Calu3 (cell line): ENCODE results near the gene ESYT3. TPM values are rescaled to one million over a fixed set of nuclear protein-coding genes. Genes with fewer than 3 reads are reported as not detected.

Experiments
- BruUV-seq: library from RNA; stranded (reverse); fragments of 400-500 nt; replicated peaks from 2 replicates; lab custom pipeline; 2021; lab: Mats Ljungman, UMichigan
- CTCF ChIA-PET: fragments of 300-600 bp; sonication (Branson Sonifier 250); formaldehyde crosslinking; loops from one replicate; lab custom pipeline; 2022; ENCODE audit warnings: antibody characterized with exemption; lab: Charles Lee
- DNase-seq: peaks from one replicate; pipeline ENCODE4 v3.0.0; 2022
- H3K27ac Mint-ChIP-seq: one replicate; pipeline ENCODE4 v1.8.0; 2022; ENCODE audit warnings: mixed read lengths; ENCODE audit not compliant: unreplicated experiment
- H3K27me3 Mint-ChIP-seq: one replicate; pipeline ENCODE4 v1.8.0; 2022; ENCODE audit warnings: mixed read lengths; ENCODE audit not compliant: unreplicated experiment
- H3K36me3 Mint-ChIP-seq: one replicate; pipeline ENCODE4 v1.8.0; 2022; ENCODE audit warnings: mild to moderate bottlenecking, moderate library complexity, mixed read lengths; ENCODE audit not compliant: insufficient read depth, unreplicated experiment
- H3K4me1 Mint-ChIP-seq: one replicate; pipeline ENCODE4 v1.8.0; 2022; ENCODE audit warnings: mild to moderate bottlenecking, low read depth, mixed read lengths; ENCODE audit not compliant: unreplicated experiment
- H3K4me3 Mint-ChIP-seq: one replicate; pipeline ENCODE4 v1.8.0; 2022; ENCODE audit warnings: mild to moderate bottlenecking, low read depth, moderate library complexity, mixed read lengths; ENCODE audit not compliant: unreplicated experiment
- H3K9me3 Mint-ChIP-seq: one replicate; pipeline ENCODE4 v1.8.0; 2022; ENCODE audit warnings: low read depth, mixed read lengths; ENCODE audit not compliant: unreplicated experiment
- intact Hi-C: fragments of 100-400 bp; cut with micrococcal nuclease; formaldehyde crosslinking; loops from one replicate; pipeline ENCODE4 v1.10.0; 2022; ENCODE audit not compliant: unreplicated experiment
- total RNA-seq: library from RNA; stranded (reverse); gene quantifications from 2 replicates; pipeline ENCODE4 v1.2.3, GENCODE V29; 2022
- TF ChIP-seq, protein P1 (sequence below): fragments of 200-600 bp; IDR thresholded peaks from one replicate; pipeline ENCODE4 v1.8.0; 2022; ENCODE audit warnings: antibody characterized with exemption; ENCODE audit not compliant: unreplicated experiment

Gene ESYT3
- total RNA-seq, 1 experiment from 2014 or later = 3.5 TPM

DNA sequence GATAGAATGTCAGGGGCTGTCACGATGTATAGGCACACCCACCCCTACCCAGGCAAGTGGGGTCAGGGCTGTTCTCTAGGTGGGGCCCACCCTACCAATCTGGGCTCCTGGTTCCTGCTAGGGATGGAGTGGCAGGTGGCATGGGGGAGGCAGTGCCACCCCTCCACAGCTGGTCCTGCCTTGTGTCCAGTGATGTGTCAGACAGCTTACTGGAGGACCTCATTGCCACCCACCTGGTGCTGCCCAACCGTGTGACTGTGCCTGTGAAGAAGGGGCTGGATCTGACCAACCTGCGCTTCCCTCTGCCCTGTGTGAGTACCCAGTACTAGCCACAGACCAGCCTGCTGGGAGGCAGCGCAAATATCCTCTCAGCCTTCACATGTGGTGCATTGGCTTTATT, 27.5 kb downstream of the ESYT3 start:
- H3K4me1 Mint-ChIP-seq = no peaks in the 10 kb centered on the region
- BruUV-seq = no TSS peak

DNA sequence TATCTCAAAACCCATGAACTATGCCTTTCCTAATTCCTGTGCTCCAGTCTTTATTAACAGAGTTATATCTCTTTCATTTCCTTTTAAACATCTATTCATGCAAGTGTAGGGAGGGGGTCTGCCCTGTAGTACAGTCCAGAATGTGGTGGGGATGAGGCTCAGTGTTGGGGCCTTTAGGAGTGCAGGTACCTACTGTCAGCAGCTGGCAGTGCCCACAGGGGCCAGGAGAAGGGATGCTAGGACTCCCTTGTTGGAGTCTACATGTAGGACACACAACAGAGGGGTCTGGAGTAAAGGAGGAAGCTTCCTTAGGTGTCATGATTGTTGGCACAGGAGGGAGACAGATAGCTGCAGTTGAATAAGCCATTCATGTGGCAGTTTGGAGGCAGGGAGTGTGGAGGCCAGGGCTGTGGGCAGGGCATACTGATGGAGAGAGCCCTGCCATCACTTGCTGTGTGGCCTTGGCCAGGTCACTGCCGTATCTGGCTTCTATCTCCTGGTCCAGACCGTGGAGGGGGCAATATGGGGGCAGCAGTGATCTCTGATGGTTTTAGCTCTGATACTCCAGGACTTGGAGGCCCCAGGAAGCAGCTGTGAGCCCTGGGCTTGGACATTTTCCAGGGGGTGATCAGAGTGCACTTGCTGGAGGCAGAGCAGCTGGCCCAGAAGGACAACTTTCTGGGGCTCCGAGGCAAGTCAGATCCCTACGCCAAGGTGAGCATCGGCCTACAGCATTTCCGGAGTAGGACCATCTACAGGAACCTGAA, 29.5 kb downstream of the ESYT3 start:
- CTCF ChIA-PET = no interaction called here
- TF ChIP-seq, protein P1, sequence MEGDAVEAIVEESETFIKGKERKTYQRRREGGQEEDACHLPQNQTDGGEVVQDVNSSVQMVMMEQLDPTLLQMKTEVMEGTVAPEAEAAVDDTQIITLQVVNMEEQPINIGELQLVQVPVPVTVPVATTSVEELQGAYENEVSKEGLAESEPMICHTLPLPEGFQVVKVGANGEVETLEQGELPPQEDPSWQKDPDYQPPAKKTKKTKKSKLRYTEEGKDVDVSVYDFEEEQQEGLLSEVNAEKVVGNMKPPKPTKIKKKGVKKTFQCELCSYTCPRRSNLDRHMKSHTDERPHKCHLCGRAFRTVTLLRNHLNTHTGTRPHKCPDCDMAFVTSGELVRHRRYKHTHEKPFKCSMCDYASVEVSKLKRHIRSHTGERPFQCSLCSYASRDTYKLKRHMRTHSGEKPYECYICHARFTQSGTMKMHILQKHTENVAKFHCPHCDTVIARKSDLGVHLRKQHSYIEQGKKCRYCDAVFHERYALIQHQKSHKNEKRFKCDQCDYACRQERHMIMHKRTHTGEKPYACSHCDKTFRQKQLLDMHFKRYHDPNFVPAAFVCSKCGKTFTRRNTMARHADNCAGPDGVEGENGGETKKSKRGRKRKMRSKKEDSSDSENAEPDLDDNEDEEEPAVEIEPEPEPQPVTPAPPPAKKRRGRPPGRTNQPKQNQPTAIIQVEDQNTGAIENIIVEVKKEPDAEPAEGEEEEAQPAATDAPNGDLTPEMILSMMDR = no peak
- H3K27ac Mint-ChIP-seq = no peak overlapping the region

More for the DNA sequence above, 27.5 kb downstream of the ESYT3 start:
- intact Hi-C loops = loop anchor here (5.0 kb wide), 2 partner anchors 45 to 460 kb away; no protein-coding TSS in a partner anchor
- peaks cover 5% of the 10 kb centered on the region for H3K36me3 Mint-ChIP-seq
- DNase-seq = no peak
- CTCF ChIA-PET = interaction anchor here (1.0 to 1.4 kb wide), 2 partner anchors 13 to 23 kb away, joined by 3 read pairs; no protein-coding TSS in a partner anchor
- no peak overlapping the region for H3K27ac Mint-ChIP-seq
- no peaks in the 10 kb centered on the region for H3K27me3 Mint-ChIP-seq
- H3K4me3 Mint-ChIP-seq = no peak overlapping the region
- no peaks in the 10 kb centered on the region for H3K9me3 Mint-ChIP-seq
- TF ChIP-seq, protein P1 = no peak

DNA sequence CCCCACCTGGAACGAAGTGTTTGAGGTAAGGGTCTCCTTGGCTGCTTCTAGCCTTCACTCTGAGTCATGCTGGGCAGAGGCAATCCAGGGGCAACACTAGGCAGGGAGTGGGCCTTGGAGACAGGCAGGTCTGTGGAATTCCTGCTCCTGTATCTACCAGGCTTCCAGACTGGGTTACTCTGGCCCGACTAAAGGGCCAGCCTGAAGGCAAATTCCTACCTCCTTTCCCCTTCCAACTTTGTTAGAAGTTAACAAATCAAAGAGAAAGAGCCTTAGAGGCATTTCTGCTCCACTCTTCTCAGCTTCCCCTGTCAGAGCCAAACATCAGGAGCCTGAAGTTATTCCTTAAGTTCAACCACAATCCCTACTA, 30.1 kb downstream of the ESYT3 start:
- no TSS peak for BruUV-seq
- TF ChIP-seq, protein P1 = no peak
- H3K27ac Mint-ChIP-seq = no peak overlapping the region
- intact Hi-C loops = loop anchor here (5.0 kb wide), 2 partner anchors 47 to 458 kb away; no protein-coding TSS in a partner anchor
- no peaks in the 10 kb centered on the region for H3K4me1 Mint-ChIP-seq
- no peaks in the 10 kb centered on the region for H3K27me3 Mint-ChIP-seq
- H3K4me3 Mint-ChIP-seq = no peak overlapping the region
- CTCF ChIA-PET = no interaction called here
- no peak for DNase-seq
- no peaks in the 10 kb centered on the region for H3K9me3 Mint-ChIP-seq
- H3K36me3 Mint-ChIP-seq = peaks cover 5% of the 10 kb centered on the region

More for the DNA sequence above, 29.5 kb downstream of the ESYT3 start:
- no TSS peak for BruUV-seq
- H3K4me3 Mint-ChIP-seq = no peak overlapping the region
- H3K36me3 Mint-ChIP-seq = peaks cover 5% of the 10 kb centered on the region
- no peaks in the 10 kb centered on the region for H3K9me3 Mint-ChIP-seq
- no peaks in the 10 kb centered on the region for H3K27me3 Mint-ChIP-seq
- intact Hi-C loops = loop anchor here (5.0 kb wide), 2 partner anchors 47 to 458 kb away; no protein-coding TSS in a partner anchor
- no peaks in the 10 kb centered on the region for H3K4me1 Mint-ChIP-seq
- no peak for DNase-seq

DNA sequence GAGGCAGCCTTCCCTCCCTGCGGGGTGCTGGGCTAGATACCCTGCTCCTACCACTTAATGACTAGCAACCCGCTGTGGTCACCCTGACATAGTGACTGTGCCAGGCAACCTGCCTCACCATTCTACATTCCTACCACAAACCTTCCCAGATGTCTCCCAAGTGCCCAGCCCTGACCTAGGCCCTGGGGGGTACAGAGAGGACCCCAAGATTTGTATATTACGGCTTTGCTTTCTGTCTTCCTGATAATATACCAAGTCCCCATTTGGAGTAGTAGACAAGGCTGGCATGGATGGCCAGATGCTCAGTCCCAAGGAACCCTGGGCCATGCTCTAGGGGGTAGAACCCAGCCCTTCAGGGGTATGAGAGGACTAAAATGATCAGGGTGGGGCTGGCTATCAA, 31.0 kb downstream of the ESYT3 start:
- no peaks in the 10 kb centered on the region for H3K27me3 Mint-ChIP-seq
- H3K4me3 Mint-ChIP-seq = no peak overlapping the region
- no peaks in the 10 kb centered on the region for H3K4me1 Mint-ChIP-seq
- CTCF ChIA-PET = interaction anchor here (0.6 kb wide), 1 partner anchor 471 kb away, joined by 9 read pairs; no protein-coding TSS in a partner anchor
- H3K36me3 Mint-ChIP-seq = peaks cover 5% of the 10 kb centered on the region
- intact Hi-C loops = no loop called here
- no TSS peak for BruUV-seq
- TF ChIP-seq, protein P1 = no peak
- H3K27ac Mint-ChIP-seq = no peak overlapping the region
- no peak for DNase-seq
- no peaks in the 10 kb centered on the region for H3K9me3 Mint-ChIP-seq
